Measurements from ENCODE around the gene MUC15. TPM values are rescaled to one million over a fixed set of nuclear protein-coding genes. Genes with fewer than 3 reads are reported as not detected.

MUC15 gene
- total and polyA plus RNA-seq, 10 donors, result not detected

DNA sequence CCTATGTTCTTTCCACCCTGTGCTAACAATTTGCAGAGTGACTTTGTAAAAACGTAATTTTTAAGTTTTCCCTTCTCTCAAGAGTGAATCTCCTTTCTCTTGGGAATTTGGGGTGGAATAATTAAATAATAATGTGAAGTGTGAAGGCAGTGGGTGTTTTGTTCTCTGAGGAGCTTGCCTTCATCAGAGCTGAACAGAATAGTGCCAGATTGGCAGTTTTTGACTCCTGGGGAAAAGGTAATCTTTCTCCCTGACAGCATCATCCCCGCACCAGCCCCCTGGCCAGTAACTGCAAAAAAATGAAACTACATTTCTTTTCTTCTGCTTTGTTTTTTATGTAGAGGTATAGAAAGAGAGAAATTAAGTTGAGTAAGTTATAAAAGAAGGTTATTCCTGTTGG lies 59.9 kb downstream of the MUC15 start:
- no peak for TF ChIP-seq POLR2A (IDR thresholded peaks at IDR 0.05)
- TF ChIP-seq POLR2AphosphoS5 (IDR thresholded peaks at IDR 0.05), result no peak
- TF ChIP-seq, protein P1, sequence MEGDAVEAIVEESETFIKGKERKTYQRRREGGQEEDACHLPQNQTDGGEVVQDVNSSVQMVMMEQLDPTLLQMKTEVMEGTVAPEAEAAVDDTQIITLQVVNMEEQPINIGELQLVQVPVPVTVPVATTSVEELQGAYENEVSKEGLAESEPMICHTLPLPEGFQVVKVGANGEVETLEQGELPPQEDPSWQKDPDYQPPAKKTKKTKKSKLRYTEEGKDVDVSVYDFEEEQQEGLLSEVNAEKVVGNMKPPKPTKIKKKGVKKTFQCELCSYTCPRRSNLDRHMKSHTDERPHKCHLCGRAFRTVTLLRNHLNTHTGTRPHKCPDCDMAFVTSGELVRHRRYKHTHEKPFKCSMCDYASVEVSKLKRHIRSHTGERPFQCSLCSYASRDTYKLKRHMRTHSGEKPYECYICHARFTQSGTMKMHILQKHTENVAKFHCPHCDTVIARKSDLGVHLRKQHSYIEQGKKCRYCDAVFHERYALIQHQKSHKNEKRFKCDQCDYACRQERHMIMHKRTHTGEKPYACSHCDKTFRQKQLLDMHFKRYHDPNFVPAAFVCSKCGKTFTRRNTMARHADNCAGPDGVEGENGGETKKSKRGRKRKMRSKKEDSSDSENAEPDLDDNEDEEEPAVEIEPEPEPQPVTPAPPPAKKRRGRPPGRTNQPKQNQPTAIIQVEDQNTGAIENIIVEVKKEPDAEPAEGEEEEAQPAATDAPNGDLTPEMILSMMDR (IDR thresholded peaks at IDR 0.05 in 8 of 11, conservative IDR thresholded peaks at IDR 0.05 in 3 of 11), result no peak
- no peak for DNase-seq
- Histone ChIP-seq H3K27ac (no peak overlapping the region), H3K27me3 (replicated peaks in 1 of 7) (no peaks in the 10 kb centered on the region), H3K4me1 (no peaks in the 10 kb centered on the region), H3K4me3 (no peak overlapping the region), H3K9me3 (no peaks in the 10 kb centered on the region), H3K36me3 (no peaks in the 10 kb centered on the region)
- intact Hi-C loops (cut with DNase I; ENCODE audit: low total_unique reads), result no loop called here
- WGBS, 5 donors, result 56 to 70% (median 66%) methylated on average over 2 of the region's 2 CpGs

DNA sequence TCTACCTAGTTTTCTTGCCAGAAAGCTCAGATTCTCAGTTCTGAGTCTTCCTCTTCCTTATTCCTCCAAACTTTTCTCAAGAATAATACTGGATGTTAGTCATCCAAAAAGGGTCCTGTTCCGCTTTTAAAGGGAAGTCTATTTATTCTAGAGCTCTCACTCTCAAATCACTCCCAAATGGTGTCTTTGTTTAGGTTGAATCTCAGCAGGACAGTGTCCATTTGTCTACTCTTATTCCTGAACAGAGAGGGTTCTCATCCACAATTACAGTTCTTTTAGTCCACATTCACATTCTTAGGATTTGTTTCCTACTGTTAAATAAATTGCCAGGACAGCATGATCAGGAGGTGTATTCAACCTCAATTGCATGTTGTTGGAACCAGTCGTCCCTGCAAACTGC lies 61.3 kb downstream of the MUC15 start:
- intact Hi-C loops (cut with DNase I; ENCODE audit: low total_unique reads), result no loop called here
- WGBS, 5 donors, result 64 to 80% (median 76%) methylated on average over 2 of the region's 2 CpGs
- TF ChIP-seq POLR2A (IDR thresholded peaks at IDR 0.05) (no peak), POLR2AphosphoS5 (IDR thresholded peaks at IDR 0.05) (no peak)
- TF ChIP-seq, protein P1 (IDR thresholded peaks at IDR 0.05 in 8 of 11, conservative IDR thresholded peaks at IDR 0.05 in 3 of 11), result no peak

DNA sequence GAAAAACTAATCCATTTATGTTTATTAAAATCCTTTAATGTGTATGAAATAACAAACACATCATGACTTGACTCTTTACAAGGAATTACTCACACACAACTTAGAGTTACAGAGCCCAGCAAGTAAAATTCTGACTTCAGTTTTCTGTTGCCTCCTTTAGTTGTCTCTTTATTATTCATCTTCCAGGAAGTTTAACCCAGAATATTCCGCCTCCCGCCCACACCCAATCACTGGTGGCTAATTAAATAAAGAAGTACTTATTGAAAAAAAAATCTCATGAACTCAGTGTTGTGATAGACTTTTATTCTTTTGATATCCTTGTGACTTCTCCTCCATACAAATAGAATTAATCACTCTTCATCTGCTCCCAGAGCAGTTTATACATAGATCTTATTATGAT lies 61.9 kb downstream of the MUC15 start:
- intact Hi-C loops (cut with DNase I; ENCODE audit: low total_unique reads), result no loop called here
- Histone ChIP-seq H3K4me3 (no peak overlapping the region), H3K36me3 (no peaks in the 10 kb centered on the region), H3K9me3 (no peaks in the 10 kb centered on the region), H3K27ac (no peak overlapping the region), H3K4me1 (no peaks in the 10 kb centered on the region), H3K27me3 (replicated peaks in 1 of 7) (no peaks in the 10 kb centered on the region)
- DNase-seq, result no peak
- 84 to 99% (median 91%) methylated on average over 2 of the region's 2 CpGs for WGBS, 5 donors
- TF ChIP-seq, protein P1 (IDR thresholded peaks at IDR 0.05 in 8 of 11, conservative IDR thresholded peaks at IDR 0.05 in 3 of 11), result no peak
- TF ChIP-seq POLR2AphosphoS5 (IDR thresholded peaks at IDR 0.05) (no peak), POLR2A (IDR thresholded peaks at IDR 0.05) (no peak)

More for the DNA sequence above, 61.3 kb downstream of the MUC15 start:
- Histone ChIP-seq H3K36me3 (no peaks in the 10 kb centered on the region), H3K27me3 (replicated peaks in 1 of 7) (no peaks in the 10 kb centered on the region), H3K27ac (no peak overlapping the region), H3K9me3 (no peaks in the 10 kb centered on the region), H3K4me1 (no peaks in the 10 kb centered on the region), H3K4me3 (no peak overlapping the region)
- DNase-seq, result no peak

Other genes with a start within 250 kb of the MUC15 start
- gene ANO3, start 240.1 kb downstream of the MUC15 start, total RNA-seq, result 1 to 10 TPM in 1 of 7 donors, under 1 TPM in 4, not detected in 2; 0.09 to 2.6 (median 0.39) TPM
- under 1 TPM in 1 of 3 donors, not detected in 2; 0.03 TPM for gene ANO3, start 240.1 kb downstream of the MUC15 start, polyA plus RNA-seq
- 1 to 10 TPM in 1 of 7 donors, under 1 TPM in 5, not detected in 1; 0.05 to 1.3 (median 0.56) TPM for gene SLC5A12, start 149.8 kb upstream of the MUC15 start, total RNA-seq
- gene SLC5A12, start 149.8 kb upstream of the MUC15 start, polyA plus RNA-seq, result under 1 TPM in 1 of 3 donors, not detected in 2; 0.10 TPM